Psoas muscle (tissue), 8 donors: ENCODE results near the gene TBC1D5. TPM values are rescaled to one million over a fixed set of nuclear protein-coding genes. Genes with fewer than 3 reads are reported as not detected.

Source experiments
- ATAC-seq, 4 donors: fragments of 200-7000 bp; cut with Tn5 transposase; one replicate each; pipeline ENCODE4 v1.9.1; 2020; ENCODE audit warnings: moderate library complexity in 3 of 4, mild to moderate bottlenecking in 2 of 4
- DNase-seq, 2 donors: peaks; one replicate each; pipeline ENCODE4 v3.0.0-alpha.2; 2020
- H3K27ac ChIP-seq: fragments of 200-600 bp; one replicate; pipeline ENCODE4 v1.8.0; 2022
- H3K27me3 ChIP-seq, 3 donors: fragments of 200-600 bp in 1 of 3; one replicate each; pipeline versions ENCODE4 v1.6.1 to v1.8.0; 2013 to 2022; ENCODE audit warnings: low read length in 2 of 3, mild to moderate bottlenecking in 2 of 3, moderate library complexity in 1 of 3; ENCODE audit not compliant: insufficient read depth in 3 of 3
- H3K36me3 ChIP-seq, 2 donors: fragments of 200-600 bp in 1 of 2; one replicate each; pipeline versions ENCODE4 v1.6.1 to v1.8.0; 2013 to 2022; ENCODE audit warnings: low read depth in 1 of 2, mild to moderate bottlenecking in 1 of 2, moderate library complexity in 1 of 2; ENCODE audit not compliant: insufficient read depth in 1 of 2
- H3K4me1 ChIP-seq: fragments of 200-600 bp; one replicate; pipeline ENCODE4 v1.8.0; 2022
- H3K4me3 ChIP-seq: fragments of 200-600 bp; one replicate; pipeline ENCODE4 v1.8.0; 2022; ENCODE audit warnings: mild to moderate bottlenecking
- H3K9me3 ChIP-seq: fragments of 200-600 bp; one replicate; pipeline ENCODE4 v1.8.0; 2022
- CTCF ChIP-seq: fragments of 200-600 bp; IDR thresholded peaks from one replicate; pipeline ENCODE4 v1.8.0; 2022; ENCODE audit warnings: antibody characterized with exemption
- WGBS, 3 donors: extraction: QIAGEN DNeasy Blood & Tissue Kit; methylation state at CpG; one replicate each; pipeline versions ENCODE4 v1.1.6 to v1.1.7; 2013; 5-methylcytosine and 5-hydroxymethylcytosine counted together
- intact Hi-C, 2 donors: fragments of 100-400 bp; cut with DNase I; formaldehyde crosslinking; loops; one replicate each; pipeline versions ENCODE4 v1.11.0 to v1.14.2; 2022
- polyA plus RNA-seq, 3 donors: library from polyadenylated mRNA; stranded (reverse); fragments of 200-250 nt; gene quantifications; one replicate each; pipeline ENCODE4 v1.2.3, GENCODE V29; 2013
- total RNA-seq, 4 donors: library from RNA; stranded (reverse); fragmentation: NEBNext Ultra II Directional in 2 of 4; extraction: Animal tissue kit (Norgen Biotek cat#: 25700) in 2 of 4; gene quantifications; one replicate each; pipeline versions ENCODE4 v1.2.1 to v1.2.4, GENCODE V29; 2021 to 2023
- donor health status: healthy with polysubstance abuse.
- donor health status: DM: no; HTN: no; CAD: no; lungs with moderate emphysema.
- donor health status: Bipolar disorder and iron deficiency.
- donor health status: healthy.
- donor health status: DM: yes; HTN: yes; CAD: no.
- donor health status: DM: no; HTN: no; CAD: no.
- donor health status: DM: no; HTN: no; CAD: no.
- donor health status: DM: yes; HTN: yes; CAD: no.

Gene TBC1D5
- total and polyA plus RNA-seq, 7 donors = 4.3 to 20.4 (median 13.3) TPM

DNA sequence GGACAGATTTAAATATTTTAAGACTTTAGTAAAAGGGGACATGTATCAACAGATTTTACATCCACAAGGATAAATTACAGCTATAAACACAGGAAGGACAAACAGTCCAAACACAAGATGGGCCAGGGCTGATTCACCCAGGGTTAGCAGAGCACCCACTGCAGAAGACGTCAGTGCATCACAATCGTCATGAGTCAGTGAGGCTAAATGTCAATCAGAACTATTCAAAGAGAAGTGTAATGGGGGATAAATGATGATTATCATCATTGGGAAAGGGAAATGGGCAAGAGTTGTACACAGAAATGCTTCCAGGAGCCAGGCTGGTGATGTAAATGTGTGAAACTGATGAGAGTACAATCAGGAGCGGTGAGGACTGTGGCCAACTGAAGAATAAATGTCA, 630.8 kb downstream of the TBC1D5 start:
- Histone ChIP-seq H3K4me3 (no peak overlapping the region), H3K4me1 (no peaks in the 10 kb centered on the region), H3K9me3 (no peaks in the 10 kb centered on the region), H3K27ac (no peak overlapping the region), H3K27me3 (no peaks in the 10 kb centered on the region), H3K36me3 (no peaks in the 10 kb centered on the region)
- no peak for ATAC-seq
- TF ChIP-seq CTCF = no peak
- 89 to 97% (median 93%) methylated on average over 3 of the region's 3 CpGs for WGBS, 3 donors
- intact Hi-C loops = no loop called here
- no peak for DNase-seq

- no peaks in the 10 kb centered on the region for H3K27me3 ChIP-seq
- intact Hi-C loops = no loop called here
- H3K9me3 ChIP-seq = no peaks in the 10 kb centered on the region
- no peaks in the 10 kb centered on the region for H3K4me1 ChIP-seq
- H3K36me3 ChIP-seq = no peaks in the 10 kb centered on the region
- no peak overlapping the region for H3K27ac ChIP-seq
- 72 to 90% (median 79%) methylated on average over 8 of the region's 8 CpGs for WGBS, 3 donors
- DNase-seq (no peak), ATAC-seq (no peak)
- TF ChIP-seq CTCF = no peak
- H3K4me3 ChIP-seq = no peak overlapping the region
These were observed 631.6 kb downstream of the TBC1D5 start for GRCh38 chr3:17110660-17111396.
